Neural crest cell (in vitro differentiated cells): Measurements from ENCODE around the gene WDR41. TPM values are rescaled to one million over a fixed set of nuclear protein-coding genes. Genes with fewer than 3 reads are reported as not detected.
"Not testable (repeated sequence)": the region's sequence is repeated elsewhere in the genome, so short reads cannot be mapped to it uniquely, and the experiment has no call there.

Experiments
- DNase-seq: peaks from one replicate; pipeline ENCODE4 v3.0.0; 2021; ENCODE audit warnings: low read depth, mixed read lengths, low spot score
- H3K27ac Mint-ChIP-seq: one replicate; pipeline ENCODE4 v1.8.0; 2021; ENCODE audit warnings: mild to moderate bottlenecking, mixed read lengths; ENCODE audit not compliant: unreplicated experiment
- H3K27me3 Mint-ChIP-seq: 2 replicates; pipeline ENCODE4 v1.8.0; 2021; ENCODE audit warnings: low read depth, mild to moderate bottlenecking, mixed read lengths
- H3K36me3 Mint-ChIP-seq: 2 replicates; pipeline ENCODE4 v1.8.0; 2021; ENCODE audit warnings: low read depth, mild to moderate bottlenecking, mixed read lengths
- H3K4me1 Mint-ChIP-seq: 2 replicates; pipeline ENCODE4 v1.8.0; 2021; ENCODE audit warnings: mixed read lengths
- H3K4me3 Mint-ChIP-seq: one replicate; pipeline ENCODE4 v1.8.0; 2021; ENCODE audit warnings: mild to moderate bottlenecking, mixed read lengths
- H3K9me3 Mint-ChIP-seq: 2 replicates; pipeline ENCODE4 v1.8.0; 2021; ENCODE audit warnings: mixed read lengths
- total RNA-seq: library from RNA; stranded (reverse); gene quantifications from 2 replicates; pipeline ENCODE4 v1.2.1, GENCODE V29; 2021
- TF ChIP-seq, protein P1 (sequence below): fragments of 200-600 bp; sonication (generic); conservative IDR thresholded peaks from 2 replicates; pipeline ENCODE4 v1.5.0; 2021; ENCODE audit warnings: antibody characterized with exemption, mild to moderate bottlenecking

Gene WDR41
- total RNA-seq, 1 donor from 2014 or later: 57.5 TPM

DNA sequence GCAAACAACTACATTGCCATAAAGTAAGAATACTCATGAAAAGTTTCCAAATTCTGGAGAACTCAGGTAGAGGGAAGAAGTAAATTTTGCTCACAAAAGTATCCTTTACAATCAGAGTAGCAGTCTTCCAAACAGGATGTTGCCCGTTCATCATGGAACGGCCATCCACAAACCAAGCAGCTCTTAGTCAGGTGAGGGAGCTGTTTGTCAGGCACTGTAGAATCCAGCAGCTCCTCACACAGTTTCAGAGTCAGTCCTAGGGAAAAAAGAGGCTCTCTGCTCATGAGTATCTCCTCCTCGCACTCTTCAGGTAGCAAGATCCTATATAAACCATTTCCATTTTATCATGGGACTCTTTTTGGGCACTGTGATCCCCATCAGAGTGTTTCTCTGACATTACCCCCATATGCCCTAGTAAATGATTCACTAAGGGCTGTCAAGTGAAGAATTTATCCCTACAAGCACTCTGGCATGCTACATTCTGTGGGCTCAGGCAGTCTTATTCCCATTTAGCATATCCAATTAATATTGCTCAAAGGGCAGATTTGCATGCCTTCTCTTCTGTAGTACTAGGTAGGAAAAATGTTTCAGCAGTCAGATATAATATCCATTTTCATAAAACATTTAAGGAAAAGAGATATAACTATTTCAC is 97.9 kb downstream of the WDR41 start:
- Mint-ChIP-seq H3K9me3 (no peaks in the 10 kb centered on the region), H3K27ac (no peak overlapping the region), H3K36me3 (no peaks in the 10 kb centered on the region), H3K4me3 (no peak overlapping the region), H3K4me1 (no peaks in the 10 kb centered on the region), H3K27me3 (no peaks in the 10 kb centered on the region)
- TF ChIP-seq, protein P1, sequence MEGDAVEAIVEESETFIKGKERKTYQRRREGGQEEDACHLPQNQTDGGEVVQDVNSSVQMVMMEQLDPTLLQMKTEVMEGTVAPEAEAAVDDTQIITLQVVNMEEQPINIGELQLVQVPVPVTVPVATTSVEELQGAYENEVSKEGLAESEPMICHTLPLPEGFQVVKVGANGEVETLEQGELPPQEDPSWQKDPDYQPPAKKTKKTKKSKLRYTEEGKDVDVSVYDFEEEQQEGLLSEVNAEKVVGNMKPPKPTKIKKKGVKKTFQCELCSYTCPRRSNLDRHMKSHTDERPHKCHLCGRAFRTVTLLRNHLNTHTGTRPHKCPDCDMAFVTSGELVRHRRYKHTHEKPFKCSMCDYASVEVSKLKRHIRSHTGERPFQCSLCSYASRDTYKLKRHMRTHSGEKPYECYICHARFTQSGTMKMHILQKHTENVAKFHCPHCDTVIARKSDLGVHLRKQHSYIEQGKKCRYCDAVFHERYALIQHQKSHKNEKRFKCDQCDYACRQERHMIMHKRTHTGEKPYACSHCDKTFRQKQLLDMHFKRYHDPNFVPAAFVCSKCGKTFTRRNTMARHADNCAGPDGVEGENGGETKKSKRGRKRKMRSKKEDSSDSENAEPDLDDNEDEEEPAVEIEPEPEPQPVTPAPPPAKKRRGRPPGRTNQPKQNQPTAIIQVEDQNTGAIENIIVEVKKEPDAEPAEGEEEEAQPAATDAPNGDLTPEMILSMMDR: no peak
- DNase-seq: no peak

DNA sequence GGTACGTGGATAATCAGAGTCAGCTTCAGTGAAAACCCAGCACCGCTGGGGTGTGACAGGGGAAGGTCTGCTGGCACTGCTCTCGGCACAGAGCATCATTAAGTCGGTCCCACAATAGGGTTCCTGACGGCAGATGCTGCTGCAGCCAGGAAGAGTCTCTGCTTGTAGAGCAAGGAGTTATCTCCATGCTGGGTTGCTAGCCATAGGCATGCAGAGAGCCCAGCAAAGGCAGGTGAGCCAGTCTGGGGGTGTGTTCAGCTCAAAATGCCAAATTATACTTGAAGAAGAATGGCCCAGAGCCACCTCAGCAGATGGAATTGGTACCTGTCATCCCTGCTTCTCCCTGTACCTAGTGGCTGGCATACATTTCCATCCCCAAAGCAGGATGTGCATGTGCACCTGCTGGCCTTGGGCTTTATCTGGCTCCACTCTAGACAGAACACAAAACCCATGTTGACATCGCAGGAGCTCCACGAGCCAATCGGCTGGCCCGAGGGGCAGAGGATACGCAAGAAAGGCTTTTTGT is 100.8 kb downstream of the WDR41 start:
- Mint-ChIP-seq H3K27ac (peak overlapping the region; percentile 73), H3K27me3 (no peaks in the 10 kb centered on the region), H3K36me3 (peaks cover 4% of the 10 kb centered on the region), H3K4me1 (no peaks in the 10 kb centered on the region), H3K4me3 (no peak overlapping the region), H3K9me3 (peaks cover 4% of the 10 kb centered on the region)
- DNase-seq: no peak
- TF ChIP-seq, protein P1: no peak

- Mint-ChIP-seq H3K9me3 (peaks cover 4% of the 10 kb centered on the region), H3K36me3 (peaks cover 4% of the 10 kb centered on the region), H3K4me3 (no peak overlapping the region), H3K27me3 (no peaks in the 10 kb centered on the region), H3K4me1 (no peaks in the 10 kb centered on the region), H3K27ac (peak overlapping the region; percentile 73)
- no peak for DNase-seq
- TF ChIP-seq, protein P1: no peak
Observed at GRCh38 chr5:77390795-77391194, 101.3 kb downstream of the WDR41 start.

DNA sequence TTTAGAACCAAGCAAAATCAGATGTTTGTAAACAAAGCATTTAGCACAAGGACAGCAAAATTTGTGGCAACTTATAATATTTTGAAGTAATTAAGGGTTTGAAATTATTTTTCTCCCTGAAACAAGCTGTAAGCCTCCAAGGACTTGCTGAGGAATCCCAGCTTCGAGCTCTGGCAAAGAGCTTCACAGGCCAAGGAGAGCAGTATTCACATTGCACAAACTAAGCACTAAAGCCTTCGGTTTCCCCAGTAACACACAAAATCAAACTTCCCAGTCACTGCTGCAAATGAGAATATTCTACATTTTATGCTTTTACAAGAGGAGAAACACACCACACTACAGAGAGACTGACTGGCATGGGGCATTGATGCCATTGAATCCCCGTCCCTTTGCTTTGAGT is 101.9 kb downstream of the WDR41 start:
- no peaks in the 10 kb centered on the region for H3K27me3 Mint-ChIP-seq
- H3K9me3 Mint-ChIP-seq: peaks cover 4% of the 10 kb centered on the region
- H3K4me3 Mint-ChIP-seq: no peak overlapping the region
- no peak for DNase-seq
- no peak overlapping the region for H3K27ac Mint-ChIP-seq
- peaks cover 4% of the 10 kb centered on the region for H3K36me3 Mint-ChIP-seq
- TF ChIP-seq, protein P1: no peak
- no peaks in the 10 kb centered on the region for H3K4me1 Mint-ChIP-seq

- Mint-ChIP-seq H3K36me3 (peaks cover 4% of the 10 kb centered on the region), H3K9me3 (peaks cover 4% of the 10 kb centered on the region), H3K4me3 (no peak overlapping the region), H3K27me3 (no peaks in the 10 kb centered on the region), H3K27ac (no peak overlapping the region), H3K4me1 (no peaks in the 10 kb centered on the region)
- no peak for DNase-seq
- TF ChIP-seq, protein P1: no peak
Observed at GRCh38 chr5:77389746-77390145, 102.4 kb downstream of the WDR41 start.

DNA sequence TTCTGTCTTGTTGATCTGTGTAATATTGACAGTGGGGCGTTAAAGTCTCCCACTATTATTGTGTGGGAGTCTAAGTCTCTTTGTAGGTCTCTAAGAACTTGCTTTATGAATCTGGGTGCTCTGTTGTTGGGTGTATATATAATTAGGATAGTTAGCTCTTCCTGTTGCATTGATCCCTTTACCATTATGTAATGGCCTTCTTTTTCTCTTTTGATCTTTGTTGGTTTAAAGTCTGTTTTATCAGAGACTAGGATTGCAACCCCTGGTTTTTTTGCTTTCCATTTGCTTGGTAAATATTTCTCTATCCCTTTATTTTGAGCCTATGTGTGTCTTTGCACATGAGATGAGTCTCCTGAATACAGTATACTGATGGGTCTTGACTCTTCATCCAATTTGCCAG is 105.8 kb downstream of the WDR41 start:
- H3K9me3 Mint-ChIP-seq: peaks cover 12% of the 10 kb centered on the region
- H3K36me3 Mint-ChIP-seq, H3K27ac Mint-ChIP-seq, H3K4me1 Mint-ChIP-seq, DNase-seq, H3K4me3 Mint-ChIP-seq, H3K27me3 Mint-ChIP-seq: not testable (repeated sequence)

DNA sequence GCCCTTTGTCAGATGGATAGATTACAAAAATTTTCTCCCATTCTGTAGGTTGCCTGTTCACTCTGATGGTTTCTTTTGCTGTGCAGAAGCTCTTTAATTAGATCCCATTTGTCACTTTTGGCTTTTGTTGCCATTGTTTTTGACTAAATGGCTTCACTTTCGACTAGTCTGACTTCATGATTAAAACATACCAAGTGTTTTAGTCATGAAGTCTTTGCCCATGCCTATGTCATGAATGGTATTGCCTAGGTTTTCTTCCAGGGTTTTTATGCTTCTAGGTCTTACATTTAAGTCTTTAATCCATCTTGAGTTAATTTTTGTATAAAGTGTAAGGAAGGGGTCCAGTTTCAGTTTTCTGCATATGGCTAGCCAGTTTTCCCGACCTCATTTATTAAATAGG is 108.8 kb downstream of the WDR41 start:
- DNase-seq, H3K27ac Mint-ChIP-seq, H3K36me3 Mint-ChIP-seq, H3K4me3 Mint-ChIP-seq, H3K4me1 Mint-ChIP-seq, H3K27me3 Mint-ChIP-seq: not testable (repeated sequence)
- H3K9me3 Mint-ChIP-seq: peaks cover 12% of the 10 kb centered on the region
